Stimulated activated CD8-positive, alpha-beta memory T cell treated with anti-CD3 and anti-CD28 coated beads, Interleukin-12 subunit alpha, Interleukin-12 subunit beta, amount 100 ng/mL, for 4 hours (primary cell): Measurements from ENCODE around the gene SOD1.
"Not testable (repeated sequence)": the region's sequence is repeated elsewhere in the genome, so short reads cannot be mapped to it uniquely, and the experiment has no call there.

Experiments used
- DNase-seq: peaks from one replicate; pipeline ENCODE4 v3.0.0-alpha.2; 2020; ENCODE audit warnings: low read depth

SOD1 gene

GRCh38 chr21:31656199-31657095 is 3.0 kb upstream of the SOD1 start:
- DNase-seq: no peak

- DNase-seq: no peak
These were observed 1.4 kb upstream of the SOD1 start for GRCh38 chr21:31658053-31658452.

- no peak for DNase-seq
These were observed 282 bp upstream of the SOD1 start for GRCh38 chr21:31659286-31659535.

- no peak for DNase-seq
These were observed 719 bp downstream of the SOD1 start for GRCh38 chr21:31660259-31660565.

GRCh38 chr21:31660591-31660990 is 1.1 kb downstream of the SOD1 start:
- DNase-seq: no peak

- no peak for DNase-seq
These were observed 4.2 kb downstream of the SOD1 start for GRCh38 chr21:31663584-31664249.

GRCh38 chr21:31665397-31665796 is 5.9 kb downstream of the SOD1 start:
- no peak for DNase-seq

GRCh38 chr21:31665869-31666268 is 6.4 kb downstream of the SOD1 start:
- DNase-seq: not testable (repeated sequence)

GRCh38 chr21:31666445-31667010 is 7.0 kb downstream of the SOD1 start:
- DNase-seq: no peak

GRCh38 chr21:31667132-31667531 is 7.6 kb downstream of the SOD1 start:
- DNase-seq: no peak

GRCh38 chr21:31667639-31668038 is 8.1 kb downstream of the SOD1 start:
- DNase-seq: no peak

GRCh38 chr21:31668651-31669491 is 9.4 kb downstream of the SOD1 start:
- DNase-seq: no peak

- DNase-seq: no peak
These were observed 10.6 kb downstream of the SOD1 start for GRCh38 chr21:31670070-31670469.

- DNase-seq: no peak
These were observed 11.7 kb downstream of the SOD1 start for GRCh38 chr21:31671146-31671716.

- no peak for DNase-seq
These were observed 12.4 kb downstream of the SOD1 start for GRCh38 chr21:31671931-31672330.

GRCh38 chr21:31673321-31673912 is 13.9 kb downstream of the SOD1 start:
- DNase-seq: no peak

- no peak for DNase-seq
These were observed 15.8 kb downstream of the SOD1 start for GRCh38 chr21:31675318-31675717.

- DNase-seq: no peak
These were observed 16.5 kb downstream of the SOD1 start for GRCh38 chr21:31675960-31676359.

- DNase-seq: no peak
These were observed 17.6 kb downstream of the SOD1 start for GRCh38 chr21:31677047-31677446.

GRCh38 chr21:31678478-31678877 is 19.0 kb downstream of the SOD1 start:
- no peak for DNase-seq

GRCh38 chr21:31682620-31683019 is 23.1 kb downstream of the SOD1 start:
- no peak for DNase-seq

- DNase-seq: no peak
These were observed 23.5 kb downstream of the SOD1 start for GRCh38 chr21:31683029-31683428.
